ENCODE results near the gene APOA1.
A peak's percentile ranks its signal among the peaks of the same experiment; 100 is the strongest.

The APOA1 gene

DNA sequence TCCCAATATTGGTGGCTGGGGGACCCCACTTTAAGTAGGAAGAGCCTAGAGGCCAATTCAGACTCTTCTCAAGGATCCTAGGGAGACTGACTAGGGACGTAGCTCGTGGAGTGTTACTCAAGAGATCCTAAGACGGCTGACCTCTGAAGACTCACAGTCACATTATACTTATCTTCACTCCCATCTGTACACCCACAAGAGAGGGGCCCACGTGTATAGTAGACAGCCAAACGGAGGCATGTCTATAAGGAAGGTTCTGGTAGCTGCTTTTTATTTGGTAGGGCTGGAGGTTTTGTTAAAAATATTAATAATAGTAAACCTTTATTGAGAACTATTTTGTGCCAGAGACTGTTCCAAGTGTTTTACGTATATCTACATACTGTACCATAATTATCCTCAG lies 22.9 kb upstream of the APOA1 start:
- H3K4me1 ChIP-seq (ENCODE audit: control insufficient read depth in 1 of 2, insufficient read depth in 2 of 2, low read length in 2 of 2): peaks cover 0 to 2% of the 10 kb centered on the region in 2 donors
- H3K27ac ChIP-seq (ENCODE audit: low read depth, low read length): no peak overlapping the region
- H3K27me3 ChIP-seq (ENCODE audit: control insufficient read depth in 1 of 2, insufficient read depth in 2 of 2, low read length in 2 of 2): no peaks in the 10 kb centered on the region
- H3K9ac ChIP-seq (ENCODE audit: low read depth in 1 of 2, low read length in 2 of 2): no peak overlapping the region
- H3K9me3 ChIP-seq (ENCODE audit: control insufficient read depth in 1 of 2, low read length in 2 of 2): no peaks in the 10 kb centered on the region
- peaks cover 34 to 72% of the 10 kb centered on the region in 2 donors for H3K36me3 ChIP-seq (ENCODE audit: control insufficient read depth in 1 of 2, insufficient read depth in 2 of 2, low read length in 2 of 2)
- no peak overlapping the region for H3K4me3 ChIP-seq (ENCODE audit: low read depth in 1 of 2, low read length in 2 of 2)

DNA sequence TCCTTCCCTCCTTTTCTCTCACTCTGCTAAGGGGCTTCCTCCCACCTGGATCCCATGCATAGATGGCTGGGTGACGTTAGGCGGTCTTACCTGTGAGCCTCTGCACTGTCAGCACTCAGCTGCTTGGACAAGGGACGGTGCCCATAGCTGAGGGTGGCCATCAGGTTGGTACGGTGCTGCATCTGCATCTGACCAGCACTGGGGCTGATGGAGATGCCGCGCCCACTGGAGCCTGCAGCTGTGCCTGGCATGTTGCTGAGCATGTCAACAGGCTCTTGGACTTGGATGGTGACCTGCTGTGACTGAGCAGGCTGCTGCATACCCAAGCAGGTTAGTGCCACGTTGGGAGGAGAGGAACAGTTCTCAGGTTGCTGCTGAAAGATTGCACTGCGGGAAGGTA lies 21.8 kb upstream of the APOA1 start:
- H3K36me3 ChIP-seq (ENCODE audit: control insufficient read depth in 1 of 2, insufficient read depth in 2 of 2, low read length in 2 of 2): peaks cover 31 to 67% of the 10 kb centered on the region in 2 donors
- H3K27ac ChIP-seq (ENCODE audit: low read depth, low read length): no peak overlapping the region
- no peak overlapping the region for H3K4me3 ChIP-seq (ENCODE audit: low read depth in 1 of 2, low read length in 2 of 2)
- H3K9ac ChIP-seq (ENCODE audit: low read depth in 1 of 2, low read length in 2 of 2): no peak overlapping the region
- H3K9me3 ChIP-seq (ENCODE audit: control insufficient read depth in 1 of 2, low read length in 2 of 2): no peaks in the 10 kb centered on the region
- H3K4me1 ChIP-seq (ENCODE audit: control insufficient read depth in 1 of 2, insufficient read depth in 2 of 2, low read length in 2 of 2): peaks cover 4 to 5% of the 10 kb centered on the region in 2 donors
- H3K27me3 ChIP-seq (ENCODE audit: control insufficient read depth in 1 of 2, insufficient read depth in 2 of 2, low read length in 2 of 2): no peaks in the 10 kb centered on the region

- no peak overlapping the region for H3K9ac ChIP-seq (ENCODE audit: low read depth in 1 of 2, low read length in 2 of 2)
Measured at GRCh38 chr11:116857936-116858335, 20.5 kb upstream of the APOA1 start.

GRCh38 chr11:116857316-116857715 lies 19.9 kb upstream of the APOA1 start:
- no peak overlapping the region for H3K27ac ChIP-seq (ENCODE audit: low read depth, low read length)
- H3K27me3 ChIP-seq (ENCODE audit: control insufficient read depth in 1 of 2, insufficient read depth in 2 of 2, low read length in 2 of 2): no peaks in the 10 kb centered on the region
- no peaks in the 10 kb centered on the region for H3K9me3 ChIP-seq (ENCODE audit: control insufficient read depth in 1 of 2, low read length in 2 of 2)
- H3K4me3 ChIP-seq (ENCODE audit: low read depth in 1 of 2, low read length in 2 of 2): no peak overlapping the region
- peaks cover 23 to 53% of the 10 kb centered on the region in 2 donors for H3K36me3 ChIP-seq (ENCODE audit: control insufficient read depth in 1 of 2, insufficient read depth in 2 of 2, low read length in 2 of 2)
- H3K4me1 ChIP-seq (ENCODE audit: control insufficient read depth in 1 of 2, insufficient read depth in 2 of 2, low read length in 2 of 2): peaks cover 17 to 22% of the 10 kb centered on the region in 2 donors
- no peak overlapping the region for H3K9ac ChIP-seq (ENCODE audit: low read depth in 1 of 2, low read length in 2 of 2)

More at GRCh38 chr11:116857936-116858335, 20.5 kb upstream of the APOA1 start:
- Histone ChIP-seq H3K9me3 (ENCODE audit: control insufficient read depth in 1 of 2, low read length in 2 of 2) (no peaks in the 10 kb centered on the region), H3K27me3 (ENCODE audit: control insufficient read depth in 1 of 2, insufficient read depth in 2 of 2, low read length in 2 of 2) (no peaks in the 10 kb centered on the region), H3K4me1 (ENCODE audit: control insufficient read depth in 1 of 2, insufficient read depth in 2 of 2, low read length in 2 of 2) (peaks cover 10 to 16% of the 10 kb centered on the region in 2 donors), H3K27ac (ENCODE audit: low read depth, low read length) (no peak overlapping the region), H3K36me3 (ENCODE audit: control insufficient read depth in 1 of 2, insufficient read depth in 2 of 2, low read length in 2 of 2) (peaks cover 25 to 56% of the 10 kb centered on the region in 2 donors), H3K4me3 (ENCODE audit: low read depth in 1 of 2, low read length in 2 of 2) (no peak overlapping the region)

DNA sequence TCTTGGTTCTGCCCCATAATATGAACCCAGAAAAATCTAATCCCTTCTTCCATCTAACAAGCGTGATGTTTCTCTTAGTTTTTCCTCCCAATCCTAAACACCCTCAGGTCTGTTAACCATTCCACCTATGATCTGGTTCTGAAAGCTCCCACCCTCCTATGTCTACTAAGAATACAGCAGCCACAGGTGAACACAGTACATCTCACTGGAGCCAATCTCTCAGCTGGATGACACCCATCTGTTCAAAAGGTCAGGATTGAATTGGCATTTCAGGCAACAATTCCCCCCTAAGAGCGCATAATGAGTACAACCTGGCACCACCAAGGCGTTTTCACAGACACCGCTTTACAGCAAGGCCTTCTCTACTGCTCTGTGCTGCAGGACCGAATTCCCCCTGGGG lies 19.0 kb upstream of the APOA1 start:
- H3K36me3 ChIP-seq (ENCODE audit: control insufficient read depth in 1 of 2, insufficient read depth in 2 of 2, low read length in 2 of 2): peaks cover 21 to 44% of the 10 kb centered on the region in 2 donors
- no peaks in the 10 kb centered on the region for H3K9me3 ChIP-seq (ENCODE audit: control insufficient read depth in 1 of 2, low read length in 2 of 2)
- no peak overlapping the region for H3K27ac ChIP-seq (ENCODE audit: low read depth, low read length)
- no peak overlapping the region for H3K9ac ChIP-seq (ENCODE audit: low read depth in 1 of 2, low read length in 2 of 2)
- peaks cover 26 to 31% of the 10 kb centered on the region in 2 donors for H3K4me1 ChIP-seq (ENCODE audit: control insufficient read depth in 1 of 2, insufficient read depth in 2 of 2, low read length in 2 of 2)
- H3K27me3 ChIP-seq (ENCODE audit: control insufficient read depth in 1 of 2, insufficient read depth in 2 of 2, low read length in 2 of 2): no peaks in the 10 kb centered on the region
- H3K4me3 ChIP-seq (ENCODE audit: low read depth in 1 of 2, low read length in 2 of 2): no peak overlapping the region

DNA sequence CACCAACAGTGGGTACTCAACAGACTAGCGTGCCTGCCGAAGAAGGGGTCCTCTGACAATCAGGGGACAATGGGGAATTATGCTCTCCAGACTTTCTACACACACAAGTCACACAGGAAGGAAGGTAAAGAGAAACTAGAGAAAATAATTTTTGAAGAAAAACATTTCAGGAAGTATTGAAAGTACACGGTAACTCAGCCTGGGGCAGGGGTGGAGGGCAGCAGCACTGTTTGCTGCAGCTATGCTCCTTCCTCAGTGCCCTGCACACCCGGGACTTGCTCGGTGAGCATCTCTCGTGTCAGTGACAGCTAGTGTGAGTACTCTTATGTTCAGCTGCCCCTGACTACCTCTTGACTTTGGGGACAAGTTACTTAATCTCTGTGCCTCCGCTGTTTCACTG lies 18.0 kb upstream of the APOA1 start:
- Histone ChIP-seq H3K27me3 (ENCODE audit: control insufficient read depth in 1 of 2, insufficient read depth in 2 of 2, low read length in 2 of 2) (no peaks in the 10 kb centered on the region), H3K9me3 (ENCODE audit: control insufficient read depth in 1 of 2, low read length in 2 of 2) (no peaks in the 10 kb centered on the region), H3K4me1 (ENCODE audit: control insufficient read depth in 1 of 2, insufficient read depth in 2 of 2, low read length in 2 of 2) (peaks cover 26 to 36% of the 10 kb centered on the region in 2 donors), H3K4me3 (ENCODE audit: low read depth in 1 of 2, low read length in 2 of 2) (no peak overlapping the region), H3K9ac (ENCODE audit: low read depth in 1 of 2, low read length in 2 of 2) (no peak overlapping the region), H3K27ac (ENCODE audit: low read depth, low read length) (no peak overlapping the region), H3K36me3 (ENCODE audit: control insufficient read depth in 1 of 2, insufficient read depth in 2 of 2, low read length in 2 of 2) (peaks cover 16 to 34% of the 10 kb centered on the region in 2 donors)

- Histone ChIP-seq H3K9ac (ENCODE audit: low read depth in 1 of 2, low read length in 2 of 2) (no peak overlapping the region), H3K36me3 (ENCODE audit: control insufficient read depth in 1 of 2, insufficient read depth in 2 of 2, low read length in 2 of 2) (peaks cover 8 to 31% of the 10 kb centered on the region in 2 donors), H3K4me3 (ENCODE audit: low read depth in 1 of 2, low read length in 2 of 2) (no peak overlapping the region), H3K27me3 (ENCODE audit: control insufficient read depth in 1 of 2, insufficient read depth in 2 of 2, low read length in 2 of 2) (no peaks in the 10 kb centered on the region), H3K27ac (ENCODE audit: low read depth, low read length) (peak overlapping the region; percentile 26), H3K9me3 (ENCODE audit: control insufficient read depth in 1 of 2, low read length in 2 of 2) (no peaks in the 10 kb centered on the region), H3K4me1 (ENCODE audit: control insufficient read depth in 1 of 2, insufficient read depth in 2 of 2, low read length in 2 of 2) (peaks cover 26 to 36% of the 10 kb centered on the region in 2 donors)
Measured at GRCh38 chr11:116853461-116854073, 16.1 kb upstream of the APOA1 start.

DNA sequence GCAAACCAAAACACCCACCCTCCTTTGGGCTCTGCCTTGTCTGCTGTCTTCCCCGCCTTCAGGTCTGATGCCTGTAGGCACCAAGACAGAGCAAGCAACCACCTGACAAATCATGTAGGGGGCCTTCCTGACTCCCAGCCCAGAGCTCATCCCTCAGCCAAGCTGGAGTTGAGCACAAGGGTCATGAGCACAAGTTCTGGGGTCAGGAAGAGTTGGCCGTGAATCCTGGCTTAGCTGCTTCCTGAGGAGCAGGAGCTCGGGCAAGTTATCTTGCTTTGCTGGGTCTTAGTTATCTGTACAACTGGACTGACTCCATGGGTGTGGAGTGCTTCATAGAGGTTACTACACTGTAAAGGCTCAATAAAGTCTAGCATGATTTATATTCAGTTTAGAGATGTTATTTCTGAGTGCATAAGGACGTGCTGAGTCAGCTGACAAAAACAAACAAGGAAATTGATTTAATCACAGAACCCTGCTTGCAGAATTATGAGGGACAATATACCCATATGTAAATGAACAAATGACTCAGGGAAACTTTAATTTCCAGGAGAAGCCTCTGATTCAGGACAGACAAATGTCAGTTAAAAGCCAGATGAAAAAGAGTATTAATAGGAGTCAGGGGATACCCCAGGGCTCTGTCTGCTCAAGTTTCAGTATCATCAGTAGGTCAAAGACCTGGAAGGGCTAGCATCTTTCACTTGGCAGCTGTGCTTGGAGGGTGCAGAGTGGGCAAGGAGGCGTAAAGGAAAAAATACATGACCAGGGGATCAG lies 15.0 kb upstream of the APOA1 start:
- peaks cover 26 to 36% of the 10 kb centered on the region in 2 donors for H3K4me1 ChIP-seq (ENCODE audit: control insufficient read depth in 1 of 2, insufficient read depth in 2 of 2, low read length in 2 of 2)
- no peaks in the 10 kb centered on the region for H3K9me3 ChIP-seq (ENCODE audit: control insufficient read depth in 1 of 2, low read length in 2 of 2)
- peaks cover under 1 to 27% of the 10 kb centered on the region in 2 donors for H3K36me3 ChIP-seq (ENCODE audit: control insufficient read depth in 1 of 2, insufficient read depth in 2 of 2, low read length in 2 of 2)
- peak overlapping the region in 1 of 2 donors; percentile 15 for H3K9ac ChIP-seq (ENCODE audit: low read depth in 1 of 2, low read length in 2 of 2)
- H3K27ac ChIP-seq (ENCODE audit: low read depth, low read length): no peak overlapping the region
- H3K27me3 ChIP-seq (ENCODE audit: control insufficient read depth in 1 of 2, insufficient read depth in 2 of 2, low read length in 2 of 2): no peaks in the 10 kb centered on the region
- peak overlapping the region in 1 of 2 donors; percentile 1 for H3K4me3 ChIP-seq (ENCODE audit: low read depth in 1 of 2, low read length in 2 of 2)

DNA sequence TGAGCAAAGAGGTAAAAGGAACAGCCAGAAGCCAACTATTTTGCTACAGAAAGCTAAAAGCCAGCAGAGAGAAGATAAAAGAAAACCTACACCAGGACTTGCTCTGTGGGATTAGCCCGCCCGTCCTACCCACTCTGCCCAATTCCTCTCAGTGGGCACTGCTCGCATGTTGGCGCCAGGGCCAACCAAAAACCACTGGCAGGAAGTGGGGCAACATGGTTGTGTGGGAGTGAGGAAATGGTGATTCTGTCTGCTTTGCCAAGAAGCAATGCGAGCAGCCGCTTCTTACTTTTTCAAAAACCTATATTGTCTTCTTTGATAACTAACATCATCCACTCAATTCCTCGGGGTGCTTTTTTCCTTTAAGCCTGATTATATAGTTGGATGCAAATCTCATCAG lies 14.2 kb upstream of the APOA1 start:
- Histone ChIP-seq H3K9ac (ENCODE audit: low read depth in 1 of 2, low read length in 2 of 2) (no peak overlapping the region), H3K9me3 (ENCODE audit: control insufficient read depth in 1 of 2, low read length in 2 of 2) (no peaks in the 10 kb centered on the region), H3K36me3 (ENCODE audit: control insufficient read depth in 1 of 2, insufficient read depth in 2 of 2, low read length in 2 of 2) (peaks cover 4 to 34% of the 10 kb centered on the region in 2 donors), H3K4me1 (ENCODE audit: control insufficient read depth in 1 of 2, insufficient read depth in 2 of 2, low read length in 2 of 2) (peaks cover 26 to 36% of the 10 kb centered on the region in 2 donors), H3K27ac (ENCODE audit: low read depth, low read length) (no peak overlapping the region), H3K27me3 (ENCODE audit: control insufficient read depth in 1 of 2, insufficient read depth in 2 of 2, low read length in 2 of 2) (no peaks in the 10 kb centered on the region), H3K4me3 (ENCODE audit: low read depth in 1 of 2, low read length in 2 of 2) (no peak overlapping the region)

- H3K36me3 ChIP-seq (ENCODE audit: control insufficient read depth in 1 of 2, insufficient read depth in 2 of 2, low read length in 2 of 2): peaks cover 15 to 45% of the 10 kb centered on the region in 2 donors
- H3K27me3 ChIP-seq (ENCODE audit: control insufficient read depth in 1 of 2, insufficient read depth in 2 of 2, low read length in 2 of 2): no peaks in the 10 kb centered on the region
- no peak overlapping the region for H3K9ac ChIP-seq (ENCODE audit: low read depth in 1 of 2, low read length in 2 of 2)
- peaks cover 21 to 35% of the 10 kb centered on the region in 2 donors for H3K4me1 ChIP-seq (ENCODE audit: control insufficient read depth in 1 of 2, insufficient read depth in 2 of 2, low read length in 2 of 2)
- no peak overlapping the region for H3K27ac ChIP-seq (ENCODE audit: low read depth, low read length)
- no peaks in the 10 kb centered on the region for H3K9me3 ChIP-seq (ENCODE audit: control insufficient read depth in 1 of 2, low read length in 2 of 2)
- H3K4me3 ChIP-seq (ENCODE audit: low read depth in 1 of 2, low read length in 2 of 2): no peak overlapping the region
Measured at GRCh38 chr11:116849486-116849885, 12.1 kb upstream of the APOA1 start.

Data from duodenal mucosa (tissue), 2 donors.